HPDE6-E6E7 (cell line): ENCODE results near the gene SUPT3H.

ENCODE experiments used
- DNase-seq: peaks from one replicate; pipeline ENCODE4 v3.0.0; 2011; ENCODE audit warnings: missing footprints; ENCODE audit errors: extremely low spot score

Gene SUPT3H

GRCh38 chr6:44795326-44795725 lies 582.4 kb downstream of the SUPT3H start:
- DNase-seq, result no peak

- no peak for DNase-seq
Measured at GRCh38 chr6:44789806-44790205, 587.9 kb downstream of the SUPT3H start.

GRCh38 chr6:44789061-44789460 lies 588.7 kb downstream of the SUPT3H start:
- DNase-seq, result no peak

- DNase-seq, result no peak
Measured at GRCh38 chr6:44788387-44788981, 589.2 kb downstream of the SUPT3H start.

- DNase-seq, result no peak
Measured at GRCh38 chr6:44787254-44787834, 590.4 kb downstream of the SUPT3H start.

GRCh38 chr6:44785130-44785529 lies 592.6 kb downstream of the SUPT3H start:
- peak; percentile 15 for DNase-seq

- DNase-seq, result no peak
Measured at GRCh38 chr6:44784195-44784594, 593.5 kb downstream of the SUPT3H start.

- DNase-seq, result no peak
Measured at GRCh38 chr6:44782892-44783291, 594.8 kb downstream of the SUPT3H start.

GRCh38 chr6:44781912-44782597 lies 595.7 kb downstream of the SUPT3H start:
- DNase-seq, result no peak

- no peak for DNase-seq
Measured at GRCh38 chr6:44780161-44780560, 597.6 kb downstream of the SUPT3H start.

- no peak for DNase-seq
Measured at GRCh38 chr6:44779130-44779826, 598.5 kb downstream of the SUPT3H start.
